NCI-H1436 (cell line): ENCODE results near the gene PKD2.

Experiments
- DNase-seq: peaks from one replicate; lab custom pipeline; 2025; lab: John Stamatoyannopoulos, UW

The PKD2 gene

DNA sequence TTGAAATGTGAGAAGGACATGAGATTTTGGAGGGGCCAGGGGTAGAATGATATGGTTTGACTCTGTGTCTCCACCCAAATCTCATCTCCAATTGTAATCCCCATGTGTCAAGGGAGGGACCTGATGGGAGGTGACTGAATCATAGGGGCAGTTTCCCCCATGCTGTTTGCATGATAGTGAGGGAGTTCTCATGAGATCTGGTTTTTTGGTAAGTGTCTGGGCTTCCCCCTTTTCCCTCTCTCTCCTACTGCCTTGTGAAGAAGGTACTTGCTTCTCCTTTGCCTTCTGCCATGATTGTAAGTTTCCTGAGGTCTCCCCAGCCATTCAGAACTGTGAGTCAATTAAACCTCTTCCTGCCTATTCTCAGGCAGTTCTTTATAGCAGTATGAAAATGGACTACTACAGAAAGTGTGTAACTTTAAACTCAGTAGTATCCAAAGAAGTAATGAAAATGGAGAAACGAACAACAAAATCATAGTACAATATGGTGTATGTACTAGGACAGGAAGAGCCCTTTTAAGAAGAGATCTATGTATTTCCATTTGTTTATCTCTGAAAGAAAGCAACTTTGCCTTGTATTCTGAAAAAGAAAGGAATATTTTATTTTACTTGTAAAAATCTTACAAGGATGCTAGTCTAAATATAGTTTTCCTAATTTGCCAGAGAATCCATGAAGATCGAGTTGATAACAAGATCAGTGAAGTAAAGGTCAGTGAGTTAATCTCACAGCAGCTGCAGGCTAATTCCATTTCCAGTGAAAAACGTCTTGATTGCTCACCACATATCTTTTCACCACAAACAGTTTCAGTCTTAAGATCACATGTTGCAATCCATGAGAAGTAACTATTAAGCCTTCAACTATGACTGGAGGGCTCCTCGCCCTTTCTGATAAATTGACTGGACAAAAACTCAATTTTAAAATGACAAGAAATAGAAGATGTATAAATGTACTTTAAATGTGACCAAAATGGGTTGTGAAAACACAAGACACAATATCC, 20.5 kb downstream of the PKD2 start:
- no peak for DNase-seq

DNA sequence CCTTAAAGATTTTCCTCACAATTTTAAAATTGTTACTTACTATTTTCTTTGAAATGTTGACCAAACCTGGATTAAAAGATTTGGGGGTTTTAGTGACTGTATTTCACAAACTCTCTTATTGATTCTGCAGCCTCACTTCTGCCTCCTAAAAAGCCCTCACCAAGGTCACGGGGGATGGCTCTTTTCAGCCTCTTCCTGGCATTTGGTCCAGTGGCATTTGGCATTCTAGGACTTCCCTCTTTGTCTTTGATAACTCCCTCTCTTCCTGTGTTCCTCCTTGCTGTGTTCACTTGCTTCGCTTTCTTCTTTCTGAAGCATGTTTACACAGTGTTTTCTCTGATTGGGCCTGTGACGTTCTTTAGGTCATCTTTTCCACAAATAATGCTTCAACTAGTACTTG, 21.5 kb downstream of the PKD2 start:
- DNase-seq = no peak

- DNase-seq = no peak
Observed at GRCh38 chr4:88029556-88029955, 22.1 kb downstream of the PKD2 start.

- DNase-seq = no peak
Observed at GRCh38 chr4:88030565-88031310, 23.3 kb downstream of the PKD2 start.

DNA sequence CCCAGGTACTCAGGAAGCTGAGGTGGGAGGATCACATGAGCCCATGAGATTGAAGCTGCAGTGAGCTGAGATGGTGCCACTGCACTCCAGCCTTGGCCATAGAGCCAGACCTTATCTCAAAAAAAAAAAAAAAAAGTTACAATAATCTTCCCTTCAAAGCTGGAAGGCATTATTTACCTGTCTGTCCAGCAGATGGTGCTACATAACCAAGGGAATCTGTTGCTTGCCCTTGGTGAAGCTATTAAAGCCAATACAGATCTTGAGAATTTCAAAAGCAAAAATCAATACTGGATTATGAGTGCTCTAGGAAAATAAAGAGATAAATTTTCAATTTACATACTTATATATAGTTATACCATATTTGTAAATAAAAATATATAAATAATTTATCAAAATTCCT, 25.9 kb downstream of the PKD2 start:
- DNase-seq = peak; percentile 36

DNA sequence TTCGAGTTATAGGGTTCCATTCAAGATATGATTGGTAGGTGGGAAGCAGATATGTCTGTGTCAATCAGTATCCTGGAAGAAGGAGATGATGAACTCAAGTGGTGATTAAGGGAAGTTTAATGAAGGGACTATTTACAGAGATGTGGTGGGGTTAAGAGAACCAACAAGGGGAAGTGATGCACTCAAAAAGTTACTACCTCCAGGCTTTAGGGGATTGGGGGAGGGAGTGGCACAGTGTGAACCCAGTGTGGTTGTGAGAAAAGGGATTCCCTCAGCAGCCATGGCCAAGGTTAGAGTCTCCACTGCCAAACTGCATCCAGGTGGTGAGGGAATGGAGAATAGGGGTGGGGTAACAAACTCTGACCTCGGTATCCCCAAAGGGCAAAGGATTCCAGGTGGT, 27.9 kb downstream of the PKD2 start:
- DNase-seq = no peak

DNA sequence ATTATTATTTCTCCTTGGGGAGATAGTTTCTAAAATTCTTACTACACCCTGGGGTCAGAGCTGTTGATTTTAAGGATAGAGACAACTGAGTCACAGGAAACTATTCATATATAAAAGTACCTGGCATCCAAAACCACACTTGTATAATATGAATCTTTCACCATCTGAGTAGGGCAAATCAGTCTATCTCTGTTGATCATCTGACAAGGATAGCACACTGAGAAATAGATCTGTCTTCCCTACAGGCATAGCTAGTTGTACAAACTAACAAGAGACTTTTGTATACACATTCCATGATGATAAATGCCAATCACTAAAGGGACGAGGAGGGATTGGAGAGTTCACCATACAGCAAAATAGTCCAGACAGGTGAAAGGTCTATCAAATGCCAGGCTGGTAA, 30.0 kb downstream of the PKD2 start:
- no peak for DNase-seq

- DNase-seq = no peak
Observed at GRCh38 chr4:88037936-88038335, 30.5 kb downstream of the PKD2 start.

- DNase-seq = no peak
Observed at GRCh38 chr4:88040707-88041106, 33.3 kb downstream of the PKD2 start.

DNA sequence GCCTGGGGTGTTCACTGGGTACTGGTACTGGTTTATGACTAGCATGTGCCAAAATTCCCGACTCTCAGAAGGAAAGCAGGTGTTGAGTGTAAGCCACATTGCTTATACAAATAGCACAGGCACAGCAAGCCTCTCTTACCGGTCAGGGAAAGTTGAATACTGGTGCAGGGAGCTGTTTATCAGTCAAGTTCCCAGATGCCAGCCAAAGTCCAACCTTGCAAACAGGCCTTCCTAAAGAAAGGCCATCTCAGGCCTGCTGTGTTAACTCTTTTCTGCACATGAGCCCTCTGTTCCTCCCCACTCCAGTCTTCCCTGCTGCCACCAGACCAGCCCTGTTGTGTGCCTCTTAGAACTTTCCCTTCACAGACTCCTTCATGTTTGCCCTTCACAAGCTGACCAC, 34.2 kb downstream of the PKD2 start:
- no peak for DNase-seq

DNA sequence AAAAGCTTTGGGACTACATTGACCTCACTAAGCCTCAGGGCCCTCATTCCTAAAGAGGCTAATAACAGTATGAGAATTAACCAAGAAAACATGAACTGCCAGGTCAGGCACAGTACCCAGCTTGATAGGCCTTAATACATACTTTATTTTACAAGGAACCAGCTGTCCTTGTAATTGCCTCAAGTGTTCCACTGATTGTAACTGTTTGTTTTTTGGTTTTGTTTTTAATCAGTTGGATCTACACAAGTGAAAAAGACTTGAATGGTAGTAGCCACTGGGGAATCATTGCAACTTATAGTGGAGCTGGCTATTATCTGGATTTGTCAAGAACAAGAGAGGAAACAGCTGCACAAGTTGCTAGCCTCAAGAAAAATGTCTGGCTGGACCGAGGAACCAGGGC, 35.6 kb downstream of the PKD2 start:
- no peak for DNase-seq

DNA sequence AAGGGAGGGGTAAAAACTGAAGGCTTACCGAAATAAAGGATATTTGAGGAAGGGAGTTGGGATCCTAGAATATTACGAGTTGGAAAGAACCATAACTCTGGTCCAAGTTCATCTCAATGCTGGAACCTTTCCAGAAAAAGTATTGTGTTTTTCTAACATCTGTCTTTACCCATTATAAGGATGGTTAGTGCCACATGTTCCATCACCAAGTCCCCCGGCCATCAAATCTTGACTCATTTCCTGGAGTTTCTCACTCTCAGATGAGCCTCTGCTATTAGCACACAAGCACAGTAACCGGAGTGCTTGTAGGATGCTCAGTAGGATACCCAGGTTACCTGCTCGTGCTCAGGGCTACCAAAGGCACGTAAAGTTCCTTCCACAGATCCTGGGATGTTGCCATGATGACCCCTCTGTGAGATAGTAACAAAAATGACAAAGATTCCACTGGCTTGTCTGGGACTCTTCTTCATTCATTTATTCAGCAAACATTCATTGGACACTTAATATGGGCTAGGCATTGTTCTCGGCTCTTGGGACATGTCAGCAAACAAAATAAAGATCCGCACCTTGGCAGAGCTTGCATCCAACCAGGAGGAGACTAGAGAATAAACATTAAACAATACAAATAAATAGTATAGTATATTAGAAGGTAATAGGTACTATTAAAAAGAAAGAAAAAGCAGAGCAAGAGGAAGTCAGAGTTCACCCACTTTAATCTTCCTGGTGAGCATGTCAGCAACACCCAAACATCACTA, 36.3 kb downstream of the PKD2 start:
- DNase-seq = no peak

- DNase-seq = no peak
Observed at GRCh38 chr4:88045021-88045420, 37.6 kb downstream of the PKD2 start.

DNA sequence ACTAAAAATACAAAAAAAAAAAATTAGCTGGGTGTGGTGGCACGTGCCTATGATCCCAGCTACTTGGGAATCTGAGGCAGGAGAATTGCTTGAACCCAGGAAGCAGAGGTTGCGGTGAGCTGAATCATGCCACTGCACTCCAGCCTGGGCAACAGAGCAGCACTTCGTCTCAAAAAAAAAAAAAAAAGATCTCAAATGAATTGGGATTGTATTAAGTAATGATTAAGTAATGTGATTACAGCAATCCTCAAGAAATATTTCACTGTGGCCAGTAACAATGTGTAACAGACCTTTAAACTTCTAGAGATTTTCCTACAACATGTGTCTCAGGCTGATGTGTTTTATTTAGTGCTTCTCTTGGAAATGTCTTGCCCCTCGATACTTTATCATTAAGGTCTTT, 46.8 kb downstream of the PKD2 start:
- no peak for DNase-seq

DNA sequence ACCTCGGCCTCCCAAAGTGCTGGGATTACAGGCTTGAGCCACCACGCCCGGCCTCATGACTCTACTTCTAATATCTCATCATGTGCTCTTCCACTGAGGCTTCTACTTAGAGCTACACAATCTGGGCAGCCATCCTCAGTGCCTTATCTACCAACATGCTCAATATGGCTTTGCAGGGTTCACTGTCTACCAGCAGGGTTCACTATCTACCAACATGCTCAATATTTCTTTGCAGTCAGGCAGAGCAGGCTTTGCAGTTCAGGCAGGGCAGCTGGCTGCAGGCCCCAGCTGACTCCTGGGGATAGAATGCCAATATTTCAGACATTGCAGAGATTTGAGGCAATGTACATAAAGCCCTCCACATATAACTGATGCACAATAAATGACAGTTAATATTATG, 47.5 kb downstream of the PKD2 start:
- no peak for DNase-seq

DNA sequence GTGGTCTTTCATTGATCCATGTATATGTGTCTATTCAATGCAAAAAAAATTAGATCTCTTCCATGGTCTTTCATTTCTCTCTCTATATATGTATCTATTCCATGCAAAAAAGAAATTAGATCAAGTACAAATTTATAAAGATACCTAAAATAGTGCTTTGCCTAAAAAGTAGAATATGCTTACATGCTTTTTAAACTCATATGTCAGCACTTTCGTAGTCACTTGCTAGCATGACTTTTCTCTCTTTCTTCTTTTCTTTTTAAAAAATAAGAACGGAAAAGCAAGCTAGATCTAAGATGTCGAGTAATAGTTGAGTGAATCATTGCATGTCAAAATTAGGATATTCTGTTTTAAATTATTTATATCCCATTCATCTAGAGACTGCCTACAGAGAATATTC, 50.9 kb downstream of the PKD2 start:
- no peak for DNase-seq

- DNase-seq = no peak
Observed at GRCh38 chr4:88059766-88060165, 52.3 kb downstream of the PKD2 start.

DNA sequence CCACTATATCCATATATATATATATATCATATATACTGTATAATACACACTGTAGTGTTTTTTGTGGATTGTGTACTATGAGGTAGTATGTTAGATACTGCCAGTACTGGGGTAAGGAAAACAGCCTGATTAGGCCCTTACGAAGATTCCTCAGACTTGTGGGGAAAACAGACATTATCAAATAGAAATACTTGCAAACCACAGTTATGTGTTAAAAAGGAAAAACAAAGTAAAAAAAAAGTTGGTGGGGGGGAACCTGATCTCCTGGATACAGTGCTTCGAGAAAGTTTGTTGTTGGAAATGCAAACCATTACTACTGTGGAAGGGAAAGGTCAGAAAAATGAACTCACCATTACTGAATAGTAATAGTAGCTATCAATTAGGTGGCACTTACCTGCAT, 53.0 kb downstream of the PKD2 start:
- DNase-seq = no peak

GRCh38 chr4:88062311-88062710, 54.9 kb downstream of the PKD2 start:
- DNase-seq = no peak

DNA sequence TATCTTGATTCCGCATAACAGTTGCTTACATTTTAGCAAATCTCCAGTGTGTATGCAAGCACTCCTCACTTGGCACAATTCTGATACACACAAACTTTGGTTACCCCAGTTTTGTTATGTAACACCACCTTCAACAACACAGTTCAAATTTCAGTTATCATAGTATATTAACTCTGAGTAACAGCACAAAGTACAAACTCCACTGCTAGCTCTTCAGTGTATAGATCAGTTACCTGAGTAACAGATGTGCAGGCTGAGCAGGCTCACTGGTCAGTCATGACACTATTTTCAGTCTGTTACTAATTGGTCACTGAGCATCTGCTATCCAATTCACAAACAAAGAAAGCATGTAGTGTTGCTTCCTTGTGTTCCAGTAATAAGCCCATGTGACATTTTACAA, 55.4 kb downstream of the PKD2 start:
- DNase-seq = no peak

DNA sequence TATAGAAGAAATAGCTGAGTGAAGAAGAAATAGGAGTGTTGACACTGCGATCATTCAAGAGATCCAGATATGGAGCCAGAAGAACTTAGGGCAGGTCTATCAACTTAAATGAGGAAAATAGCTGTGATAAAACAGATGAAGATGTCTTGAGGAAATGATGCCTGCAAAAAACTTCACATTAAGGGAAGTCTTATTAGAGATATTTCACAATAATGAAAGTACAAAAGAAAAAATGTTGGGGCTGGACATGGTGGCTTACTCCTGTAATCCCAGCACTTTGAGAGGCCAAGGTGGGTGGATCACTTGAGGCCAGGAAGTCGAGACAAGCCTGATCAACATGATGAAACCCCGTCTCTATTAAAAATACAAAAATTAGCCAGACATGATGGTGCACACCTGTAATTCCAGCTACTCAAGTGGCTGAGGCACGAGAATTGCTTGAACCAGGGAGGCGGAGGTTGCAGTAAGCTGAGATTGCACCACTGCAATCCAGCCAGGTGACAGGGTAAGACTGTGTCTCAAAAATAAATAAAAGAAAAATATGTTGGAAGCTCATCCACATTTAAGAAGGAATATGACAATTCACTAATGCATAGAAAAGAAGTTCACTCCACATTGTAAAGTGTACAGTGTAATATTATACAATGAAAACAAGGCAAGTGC, 56.3 kb downstream of the PKD2 start:
- no peak for DNase-seq

DNA sequence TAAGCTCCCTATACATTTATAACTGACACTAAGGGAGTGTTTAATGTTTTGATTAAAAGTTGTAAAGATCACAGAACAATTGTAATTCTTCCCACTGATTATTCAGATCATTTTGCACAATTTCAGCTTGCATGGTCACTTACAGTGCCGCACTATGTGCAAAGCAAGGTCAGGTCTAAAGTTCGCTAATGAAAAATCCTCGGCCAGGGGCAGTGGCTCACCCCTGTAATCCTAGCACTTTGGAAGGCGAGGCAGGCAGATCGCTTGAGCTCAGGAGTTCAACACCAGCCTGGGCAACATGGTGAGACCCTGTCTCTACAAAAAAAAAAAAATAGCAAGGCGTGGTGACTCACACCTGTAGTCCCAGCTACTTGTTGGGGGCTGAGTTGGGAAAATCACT, 57.0 kb downstream of the PKD2 start:
- DNase-seq = no peak
